CD4-positive, alpha-beta T cell treated with Interleukin-15 for 1 hour (primary cell): ENCODE results near the gene OR2T11.
A peak's percentile ranks its signal among the peaks of the same experiment; 100 is the strongest.
"Not testable (repeated sequence)": the region's sequence is repeated elsewhere in the genome, so short reads cannot be mapped to it uniquely, and the experiment has no call there.

Experiments
- DNase-seq: peaks from one replicate; pipeline ENCODE4 v3.0.0-alpha.2; 2020

Gene OR2T11, protein sequence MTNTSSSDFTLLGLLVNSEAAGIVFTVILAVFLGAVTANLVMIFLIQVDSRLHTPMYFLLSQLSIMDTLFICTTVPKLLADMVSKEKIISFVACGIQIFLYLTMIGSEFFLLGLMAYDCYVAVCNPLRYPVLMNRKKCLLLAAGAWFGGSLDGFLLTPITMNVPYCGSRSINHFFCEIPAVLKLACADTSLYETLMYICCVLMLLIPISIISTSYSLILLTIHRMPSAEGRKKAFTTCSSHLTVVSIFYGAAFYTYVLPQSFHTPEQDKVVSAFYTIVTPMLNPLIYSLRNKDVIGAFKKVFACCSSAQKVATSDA

GRCh38 chr1:248634991-248635390 is at the start of gene OR2T11:
Gene OR2T11 (minus strand): TSS chr1:248635091. CDS start chr1:248627128, 7,963 bp downstream.
- not testable (repeated sequence) for DNase-seq

DNA sequence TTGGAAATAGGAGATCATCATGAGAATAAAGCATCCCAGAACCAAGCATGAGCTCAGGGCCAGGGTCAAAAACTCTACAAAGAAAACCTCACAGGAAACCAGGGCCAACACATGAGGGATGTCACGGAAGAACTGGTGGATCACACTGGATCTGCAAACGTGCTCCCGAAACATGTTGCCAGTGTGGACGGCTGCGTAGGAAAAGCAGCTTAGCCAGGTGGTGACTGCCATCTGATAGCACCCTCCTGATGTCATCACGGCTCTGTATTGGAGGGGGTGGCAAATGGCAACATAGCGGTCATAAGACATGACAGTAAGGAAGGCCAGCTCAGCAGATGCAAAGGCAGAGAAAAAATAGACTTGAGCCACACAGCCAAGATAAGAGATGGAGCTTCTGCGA is 46.8 kb upstream of the OR2T11 start:
- DNase-seq: no peak

- no peak for DNase-seq
Observed at GRCh38 chr1:248670003-248670402, 35.1 kb upstream of the OR2T11 start.

GRCh38 chr1:248663453-248664328 is 28.8 kb upstream of the OR2T11 start:
- DNase-seq: peak; percentile 18

GRCh38 chr1:248656797-248657196 is 21.9 kb upstream of the OR2T11 start:
- not testable (repeated sequence) for DNase-seq

GRCh38 chr1:248655354-248655753 is 20.5 kb upstream of the OR2T11 start, which contains the start of gene OR2T27:
Gene OR2T27 (minus strand): TSS chr1:248655528. CDS start chr1:248650884, 4,644 bp downstream.
- DNase-seq: not testable (repeated sequence)

DNA sequence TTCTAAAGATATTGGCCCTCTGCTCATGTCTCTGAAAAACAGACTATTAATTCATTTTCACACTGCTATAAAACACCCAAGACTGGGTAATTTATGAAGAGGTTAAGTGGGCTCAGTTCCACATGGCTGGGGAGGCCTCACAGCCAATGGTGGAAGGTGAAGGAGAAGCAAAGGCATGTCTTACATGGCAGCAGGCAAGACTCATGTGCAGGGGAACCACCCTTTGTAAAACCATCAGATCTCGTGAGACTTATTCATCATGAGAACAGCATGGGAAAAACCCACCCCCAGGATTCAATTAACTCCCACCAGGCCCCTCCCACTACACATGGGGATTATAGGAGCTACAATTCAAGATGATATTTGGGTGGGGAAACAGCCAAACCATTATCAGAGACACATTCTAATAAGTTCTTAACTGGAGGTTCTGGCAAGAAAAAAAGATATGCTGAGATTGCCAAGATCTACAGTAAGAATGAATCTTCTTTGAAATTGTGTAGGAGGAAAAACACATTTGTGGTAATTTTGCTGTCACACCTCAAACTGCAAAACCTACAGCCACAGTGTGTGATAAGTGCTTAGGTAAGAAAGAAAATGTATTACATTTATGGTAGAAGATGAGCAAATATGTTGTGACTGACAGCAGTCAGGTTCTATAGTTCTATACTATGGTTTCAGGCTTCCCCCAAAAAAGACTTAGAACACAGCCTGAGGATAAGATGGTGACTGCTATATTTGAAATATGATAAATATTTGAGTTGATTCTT is 14.1 kb upstream of the OR2T11 start:
- DNase-seq: not testable (repeated sequence)

DNA sequence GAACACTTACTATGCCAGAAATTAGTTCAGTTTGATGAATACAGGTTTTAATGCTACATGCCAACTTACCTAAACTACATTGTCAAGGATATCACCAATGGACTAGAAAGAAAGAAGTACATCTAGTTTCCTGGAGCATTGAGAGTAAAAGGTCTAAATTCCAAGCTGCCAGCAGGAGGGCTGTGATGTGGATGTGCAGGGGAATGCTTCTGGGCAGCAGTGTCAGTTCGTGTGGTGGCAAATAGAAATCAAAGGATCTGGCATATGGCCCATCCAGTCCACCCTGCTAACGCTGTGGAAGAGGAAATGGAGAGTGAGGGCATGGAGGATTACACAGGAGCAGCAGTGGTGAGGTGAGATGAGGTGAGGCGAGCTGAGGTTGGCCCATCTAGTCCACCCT is 10.3 kb upstream of the OR2T11 start, which contains the start of gene OR2T35:
Gene OR2T35 (minus strand): TSS at position 101 of the 400 bp plus-strand sequence. CDS start 6,020 bp downstream, outside the sequence.
- not testable (repeated sequence) for DNase-seq

GRCh38 chr1:248642971-248643651 is 8.2 kb upstream of the OR2T11 start:
- not testable (repeated sequence) for DNase-seq

- DNase-seq: not testable (repeated sequence)
Observed at GRCh38 chr1:248641583-248641982, 6.7 kb upstream of the OR2T11 start.

DNA sequence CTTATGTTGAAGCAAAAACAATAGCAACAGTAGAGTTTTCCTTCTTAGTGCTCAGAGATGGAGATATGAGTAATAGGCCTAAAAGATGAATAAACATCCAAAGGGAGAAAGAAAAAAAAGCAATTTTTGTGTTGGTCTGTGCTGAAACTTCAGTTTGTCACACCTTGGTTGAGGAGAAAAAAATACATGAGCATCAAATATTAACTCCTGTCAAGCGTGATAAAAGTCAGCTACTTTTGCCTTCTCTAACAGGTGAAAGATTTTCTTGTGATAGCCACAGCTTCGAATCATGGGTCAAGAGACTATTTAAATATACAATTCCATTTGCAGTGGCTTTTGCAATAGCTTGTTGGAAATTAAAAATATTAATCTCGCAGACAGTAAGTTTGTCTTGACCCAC is 6.0 kb upstream of the OR2T11 start:
- DNase-seq: not testable (repeated sequence)

GRCh38 chr1:248639652-248640051 is 4.8 kb upstream of the OR2T11 start:
- not testable (repeated sequence) for DNase-seq

- not testable (repeated sequence) for DNase-seq
Observed at GRCh38 chr1:248636612-248637011, 1.7 kb upstream of the OR2T11 start.

- DNase-seq: peak; percentile 17
Observed at GRCh38 chr1:248631354-248632008, 3.4 kb downstream of the OR2T11 start.

GRCh38 chr1:248630551-248630950 is 4.3 kb downstream of the OR2T11 start:
- DNase-seq: no peak

GRCh38 chr1:248627971-248628844 is 6.7 kb downstream of the OR2T11 start:
- no peak for DNase-seq

DNA sequence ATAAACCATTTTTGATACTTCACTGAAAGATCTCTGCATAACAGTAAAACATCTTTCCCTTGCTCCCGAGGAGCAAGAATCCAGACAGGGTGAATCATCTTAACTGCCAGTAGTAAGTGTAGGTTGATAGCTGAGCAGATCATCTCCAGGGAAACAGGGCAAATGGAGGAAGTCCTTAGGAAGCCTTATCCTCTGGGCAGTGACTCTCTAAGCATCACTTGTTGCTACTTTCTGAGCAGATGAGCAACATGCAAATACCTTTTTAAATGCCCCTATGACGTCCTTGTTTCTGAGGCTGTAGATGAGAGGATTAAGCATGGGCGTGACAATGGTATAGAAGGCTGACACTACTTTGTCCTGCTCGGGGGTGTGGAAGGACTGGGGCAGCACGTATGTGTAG is 8.9 kb downstream of the OR2T11 start:
- DNase-seq: no peak

DNA sequence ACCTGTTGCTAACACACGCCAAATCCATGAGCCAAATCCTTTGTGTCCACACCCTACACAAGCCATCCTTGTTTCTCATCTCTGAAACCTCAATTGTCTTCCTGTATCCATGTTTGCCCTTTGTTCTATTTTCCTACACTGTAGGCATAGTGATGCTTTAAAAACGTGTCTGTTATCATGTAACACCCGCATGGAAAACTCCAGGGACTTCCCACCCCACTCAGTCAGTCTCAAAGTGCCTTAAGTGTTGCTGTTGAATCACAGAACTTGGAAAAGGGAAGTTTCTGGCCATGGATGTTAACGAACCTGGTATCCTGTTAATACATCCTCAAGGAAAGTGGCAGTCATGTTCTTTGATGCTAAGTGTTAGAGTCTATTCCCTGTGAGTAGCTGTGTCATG is 9.7 kb downstream of the OR2T11 start:
- DNase-seq: no peak

DNA sequence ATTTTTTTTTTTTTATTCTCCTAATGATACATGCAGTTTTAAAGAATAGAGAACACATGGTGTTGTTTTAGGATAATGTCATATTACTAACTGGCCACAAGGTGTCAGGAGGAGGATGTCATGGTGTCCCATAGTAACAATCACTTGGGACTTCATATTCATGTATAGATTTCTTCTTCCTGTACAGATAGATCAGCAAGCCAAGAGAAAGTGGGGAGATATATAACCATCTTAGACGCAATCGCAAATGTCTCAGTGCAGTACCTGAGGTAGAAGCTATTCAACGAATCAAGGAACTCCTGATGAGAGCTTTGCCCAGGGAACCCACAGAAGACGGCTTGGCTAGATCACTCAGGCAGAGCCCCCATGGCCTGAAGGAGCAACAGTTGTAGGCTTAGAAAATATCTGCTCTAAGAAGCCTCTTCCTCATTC is 12.3 kb downstream of the OR2T11 start:
- DNase-seq: no peak

DNA sequence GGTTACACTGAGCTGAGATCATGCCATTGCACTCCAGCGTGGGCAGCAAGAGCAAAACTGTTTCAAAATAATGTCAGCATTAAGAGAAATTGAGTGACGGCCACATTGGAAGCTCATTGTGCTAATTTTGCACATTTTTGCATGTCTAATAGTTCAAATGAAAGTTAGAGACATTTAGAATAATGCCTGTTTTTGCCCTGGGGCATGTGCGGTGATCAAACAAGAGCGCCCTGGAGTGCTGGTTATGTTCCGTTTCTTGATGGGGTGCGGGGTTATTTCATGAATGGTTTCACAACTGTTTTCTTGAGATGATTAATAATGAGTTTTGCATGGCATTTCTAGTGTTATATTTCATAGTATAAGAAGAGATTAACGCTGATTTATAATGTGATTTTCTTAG is 13.1 kb downstream of the OR2T11 start:
- no peak for DNase-seq

DNA sequence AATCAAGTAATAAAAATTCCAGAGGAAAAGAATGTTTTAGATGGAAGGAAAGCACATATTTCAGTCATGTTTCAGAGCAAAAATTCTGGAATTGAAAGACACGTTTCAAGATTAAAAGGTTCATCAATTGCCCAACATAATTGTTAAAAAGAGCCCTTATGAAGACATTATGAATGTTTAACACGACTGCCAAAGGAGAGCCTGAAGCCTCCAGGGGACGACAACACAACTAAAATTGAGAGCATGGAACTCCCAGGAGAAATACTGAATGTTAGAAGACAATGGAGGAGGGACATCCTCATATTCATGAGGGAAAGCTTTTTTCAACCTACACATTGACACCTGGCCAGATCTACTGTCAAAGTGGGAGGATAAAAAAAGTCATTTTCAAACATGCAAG is 16.0 kb downstream of the OR2T11 start:
- DNase-seq: peak; percentile 16
